IMR-90 (cell line): ENCODE results near the gene CMIP. TPM values are rescaled to one million over a fixed set of nuclear protein-coding genes. Genes with fewer than 3 reads are reported as not detected.

Source experiments
- ATAC-seq: fragments of 200-7000 bp; cut with Tn5 transposase; 2 replicates; pipeline ENCODE4 v1.9.1; 2020; ENCODE audit warnings: low read depth, mild to moderate bottlenecking, moderate library complexity
- BruUV-seq: library from RNA; stranded (reverse); fragments of 400-500 nt; replicated peaks from 2 replicates; lab custom pipeline; 2021; lab: Mats Ljungman, UMichigan
- CTCF ChIA-PET: fragments of 300-600 bp; formaldehyde crosslinking; extraction: SDS; loops from one replicate; lab custom pipeline; 2021; ENCODE audit warnings: antibody characterized with exemption; lab: Yijun Ruan, JAX
- POLR2A ChIA-PET: fragments of 300-600 bp; sonication (Branson Sonifier 250); formaldehyde crosslinking; loops from one replicate; lab custom pipeline; 2022; ENCODE audit warnings: antibody characterized with exemption; ENCODE audit not compliant: unreplicated experiment; lab: Charles Lee
- DNase-seq: peaks from one replicate; pipeline ENCODE4 v3.0.0; 2013
- H2AFZ ChIP-seq: replicated peaks from 2 replicates; pipeline ENCODE3; 2013; ENCODE audit warnings: low read length, mild to moderate bottlenecking; ENCODE audit not compliant: poor library complexity
- H2AK5ac ChIP-seq: 2 replicates; pipeline ENCODE4 v1.6.1; 2013; ENCODE audit warnings: low read depth, low read length, inconsistent platforms
- H2AK9ac ChIP-seq: replicated peaks from 2 replicates; pipeline ENCODE3; 2013; ENCODE audit warnings: mild to moderate bottlenecking, low read depth, low read length, moderate library complexity; ENCODE audit not compliant: poor library complexity
- H2BK120ac ChIP-seq: 2 replicates; pipeline ENCODE4 v1.6.1; 2013; ENCODE audit warnings: low read depth, low read length, inconsistent platforms
- H2BK15ac ChIP-seq: 3 replicates; pipeline ENCODE4 v1.6.1; 2013; ENCODE audit warnings: low read depth, low read length, inconsistent platforms
- H2BK20ac ChIP-seq: 2 replicates; pipeline ENCODE4 v1.6.1; 2013; ENCODE audit warnings: low read depth, mild to moderate bottlenecking, inconsistent platforms, low read length, moderate library complexity
- H2BK5ac ChIP-seq: 2 replicates; pipeline ENCODE4 v1.6.1; 2013; ENCODE audit warnings: mild to moderate bottlenecking, low read depth, low read length, inconsistent platforms; ENCODE audit not compliant: poor library complexity, severe bottlenecking
- H3K14ac ChIP-seq: replicated peaks from 2 replicates; pipeline ENCODE4 v1.6.1; 2013; ENCODE audit warnings: low read depth, low read length, inconsistent platforms
- H3K18ac ChIP-seq: 2 replicates; pipeline ENCODE4 v1.6.1; 2013; ENCODE audit warnings: low read depth, low read length, control low read depth
- H3K23ac ChIP-seq: 2 replicates; pipeline ENCODE4 v1.6.1; 2013; ENCODE audit warnings: low read depth, low read length, inconsistent platforms
- H3K27ac ChIP-seq: 2 replicates; pipeline ENCODE4 v1.5.1; 2013; ENCODE audit warnings: mild to moderate bottlenecking, control low read depth, low read length; ENCODE audit not compliant: insufficient read depth
- H3K27me3 ChIP-seq: 2 replicates; pipeline ENCODE4 v1.6.1; 2013; ENCODE audit warnings: low read length; ENCODE audit not compliant: control insufficient read depth, insufficient read depth
- H3K36me3 ChIP-seq: 2 replicates; pipeline ENCODE4 v1.6.1; 2013; ENCODE audit warnings: low read length, mixed read lengths; ENCODE audit not compliant: control insufficient read depth, insufficient read depth
- H3K4ac ChIP-seq: 2 replicates; pipeline ENCODE4 v1.6.1; 2013; ENCODE audit warnings: low read depth, low read length, inconsistent platforms
- H3K4me1 ChIP-seq: 2 replicates; pipeline ENCODE4 v1.6.1; 2013; ENCODE audit warnings: low read length, mixed read lengths; ENCODE audit not compliant: control insufficient read depth, insufficient read depth
- H3K4me2 ChIP-seq: 2 replicates; pipeline ENCODE4 v1.6.1; 2013; ENCODE audit warnings: low read depth, mild to moderate bottlenecking, control low read depth, low read length, moderate library complexity
- H3K4me3 ChIP-seq: 2 replicates; pipeline ENCODE4 v1.5.1; 2013; ENCODE audit warnings: low read depth, mild to moderate bottlenecking, control low read depth, low read length, moderate library complexity; ENCODE audit not compliant: insufficient read depth
- H3K56ac ChIP-seq: 2 replicates; pipeline ENCODE4 v1.6.1; 2013; ENCODE audit warnings: low read length, inconsistent platforms; ENCODE audit not compliant: insufficient read depth; ENCODE audit errors: extremely low read depth
- H3K79me1 ChIP-seq, 2 experiments: 2 replicates each; pipeline ENCODE4 v1.6.1; 2013; ENCODE audit warnings: low read length in 2 of 2, inconsistent platforms in 1 of 2, low read depth in 1 of 2
- H3K9ac ChIP-seq: 2 replicates; pipeline ENCODE4 v1.6.1; 2013; ENCODE audit warnings: low read depth, low read length, control low read depth
- H3K9me1 ChIP-seq: 2 replicates; pipeline ENCODE4 v1.6.1; 2013; ENCODE audit warnings: low read length, inconsistent platforms; ENCODE audit not compliant: insufficient read depth
- H3K9me3 ChIP-seq: 2 replicates; pipeline ENCODE4 v1.6.1; 2013; ENCODE audit warnings: low read length; ENCODE audit not compliant: control insufficient read depth, insufficient read depth
- H4K20me1 ChIP-seq: 2 replicates; pipeline ENCODE4 v1.6.1; 2013; ENCODE audit warnings: low read length, inconsistent platforms; ENCODE audit not compliant: insufficient read depth
- H4K5ac ChIP-seq: 2 replicates; pipeline ENCODE4 v1.6.1; 2013; ENCODE audit warnings: mild to moderate bottlenecking, low read depth, low read length, control low read depth
- H4K8ac ChIP-seq, 2 experiments: 2 replicates each; pipeline ENCODE4 v1.6.1; 2013; ENCODE audit warnings: low read depth in 2 of 2, low read length in 2 of 2, control low read depth in 1 of 2, inconsistent platforms in 1 of 2
- H4K91ac ChIP-seq: 2 replicates; pipeline ENCODE4 v1.6.1; 2013; ENCODE audit warnings: low read depth, low read length, inconsistent platforms; ENCODE audit not compliant: insufficient read depth
- BHLHE40 ChIP-seq: fragments of 150-350 bp; IDR thresholded peaks from 2 replicates; pipeline ENCODE4 v1.6.1; 2016; ENCODE audit warnings: mild to moderate bottlenecking, low read depth, low read length
- CEBPB ChIP-seq: IDR thresholded peaks from 2 replicates; pipeline ENCODE4 v1.6.1; 2012; ENCODE audit warnings: low read depth, low read length, improper control_type of control experiment
- CHD1 ChIP-seq: IDR thresholded peaks from 2 replicates; pipeline ENCODE4 v1.6.1; 2012; ENCODE audit warnings: low read depth, low read length, improper control_type of control experiment
- ELK1 ChIP-seq: fragments of 150-350 bp; IDR thresholded peaks from 2 replicates; pipeline ENCODE4 v1.6.1; 2016; ENCODE audit warnings: low read depth, mild to moderate bottlenecking, low read length, moderate library complexity, borderline replicate concordance
- FOS ChIP-seq: fragments of 150-350 bp; IDR thresholded peaks from 2 replicates; pipeline ENCODE4 v1.6.1; 2016; ENCODE audit warnings: low read depth, low read length
- MAFK ChIP-seq: IDR thresholded peaks from 2 replicates; pipeline ENCODE4 v1.6.1; 2012; ENCODE audit warnings: low read depth, low read length, improper control_type of control experiment
- MAZ ChIP-seq: IDR thresholded peaks from 2 replicates; pipeline ENCODE4 v1.6.1; 2012; ENCODE audit warnings: low read depth, mild to moderate bottlenecking, low read length, improper control_type of control experiment, moderate library complexity, borderline replicate concordance
- MXI1 ChIP-seq: IDR thresholded peaks from 2 replicates; pipeline ENCODE4 v1.6.1; 2012; ENCODE audit warnings: low read depth, mild to moderate bottlenecking, low read length, moderate library complexity, borderline replicate concordance
- NFE2L2 ChIP-seq: fragments of 150-350 bp; IDR thresholded peaks from 2 replicates; pipeline ENCODE4 v1.6.1; 2016; ENCODE audit warnings: low read depth, mild to moderate bottlenecking, low read length
- POLR2A ChIP-seq: IDR thresholded peaks from 2 replicates; pipeline ENCODE4 v1.6.1; 2012; ENCODE audit warnings: mild to moderate bottlenecking, low read depth, low read length
- RAD21 ChIP-seq: IDR thresholded peaks from 2 replicates; pipeline ENCODE4 v1.6.1; 2012; ENCODE audit warnings: low read length, improper control_type of control experiment
- RCOR1 ChIP-seq: IDR thresholded peaks from 2 replicates; pipeline ENCODE4 v1.6.1; 2012; ENCODE audit warnings: mild to moderate bottlenecking, low read length, improper control_type of control experiment; ENCODE audit not compliant: insufficient replicate concordance
- RFX5 ChIP-seq: IDR thresholded peaks from 2 replicates; pipeline ENCODE4 v1.8.0; 2012; ENCODE audit warnings: low read depth, mild to moderate bottlenecking, low read length, moderate library complexity
- SMC3 ChIP-seq: fragments of 150-350 bp; IDR thresholded peaks from 2 replicates; pipeline ENCODE4 v1.6.1; 2016; ENCODE audit warnings: low read depth, mild to moderate bottlenecking, antibody characterized with exemption, low read length, moderate library complexity
- USF2 ChIP-seq: fragments of 150-350 bp; IDR thresholded peaks from 2 replicates; pipeline ENCODE4 v1.6.1; 2017; ENCODE audit warnings: mild to moderate bottlenecking, antibody characterized with exemption, low read length, low read depth
- WGBS, 2 experiments: methylation state at CpG; one replicate each; pipeline versions ENCODE4 v1.1.5 to v1.1.7; 2013; ENCODE audit warnings: missing lambda C conversion rate in 2 of 2; ENCODE audit not compliant: insufficient read length in 1 of 2; ENCODE audit errors: extremely low coverage in 2 of 2; 5-methylcytosine and 5-hydroxymethylcytosine counted together
- dilution Hi-C: fragments of 300-500 bp; cut with HindIII; formaldehyde crosslinking; loops from one replicate; pipeline ENCODE4 v1.14.3; 2018; ENCODE audit warnings: low sequenced_read_pairs; ENCODE audit not compliant: unreplicated experiment
- in situ Hi-C: fragments of 300-500 bp; cut with MboI; formaldehyde crosslinking; loops from 3 replicates; pipeline ENCODE4 v1.14.3; 2019; ENCODE audit warnings: low sequenced_read_pairs, inconsistent platforms, mixed read lengths
- intact Hi-C: fragments of 100-400 bp; cut with micrococcal nuclease; formaldehyde crosslinking; loops from 2 replicates; pipeline ENCODE4 v1.10.0; 2022
- polyA plus RNA-seq, 3 experiments: library from polyadenylated mRNA; depleted of rRNA; stranded (reverse); fragments of >200 nt; gene quantifications; 2 replicates each; pipeline ENCODE4 v1.2.3, GENCODE V29; 2012; ENCODE audit warnings: low replicate concordance in 1 of 3
- total RNA-seq: library from RNA; depleted of rRNA; stranded (reverse); fragments of >200 nt; gene quantifications from 2 replicates; pipeline ENCODE4 v1.2.3, GENCODE V29; 2012

Gene CMIP
- total and polyA plus RNA-seq, 2 of the 4 experiments (the other 2 are of a cell fraction) = 3.2 to 11.6 TPM

- H3K27ac ChIP-seq = no peak overlapping the region
- WGBS, 2 experiments = no CpG with 5 or more reads among the region's 9 CpGs
- DNase-seq = peak; percentile 21
Measured at GRCh38 chr16:81544700-81545271, 100.2 kb downstream of the CMIP start.

More at GRCh38 chr16:81544700-81545271, 100.2 kb downstream of the CMIP start:
- no peak overlapping the region for H3K18ac ChIP-seq
- peak overlapping the region; percentile 8 for H2AK9ac ChIP-seq
- peak overlapping the region; percentile 44 for H3K14ac ChIP-seq
- no peaks in the 10 kb centered on the region for H3K9me3 ChIP-seq
- TF ChIP-seq USF2 (no peak), MAZ (no peak), CHD1 (no peak), FOS (no peak), POLR2A (no peak), SMC3 (no peak), MXI1 (no peak), RCOR1 (no peak), RAD21 (no peak), CEBPB (no peak), RFX5 (no peak), BHLHE40 (no peak), MAFK (no peak), NFE2L2 (no peak), ELK1 (no peak)
- in situ Hi-C loops = no loop called here
- no peak overlapping the region for H3K4me3 ChIP-seq
- H4K91ac ChIP-seq = no peak overlapping the region
- POLR2A ChIA-PET = no interaction called here
- no peak overlapping the region for H2BK15ac ChIP-seq
- H3K9me1 ChIP-seq = peaks cover 34% of the 10 kb centered on the region
- intact Hi-C loops = no loop called here
- H4K5ac ChIP-seq = no peak overlapping the region
- H3K4me1 ChIP-seq = peaks cover 28% of the 10 kb centered on the region
- no peaks in the 10 kb centered on the region for H3K27me3 ChIP-seq
- peak overlapping the region; percentile 74 for H2AK5ac ChIP-seq
- no peak overlapping the region for H2AFZ ChIP-seq
- no peak overlapping the region for H4K8ac ChIP-seq
- H3K4me2 ChIP-seq = no peak overlapping the region
- no peak overlapping the region for H2BK120ac ChIP-seq
- no TSS peak for BruUV-seq
- H3K4ac ChIP-seq = peak overlapping the region; percentile 30; the same call in 1 of the 2 replicates
- H4K20me1 ChIP-seq = peaks cover 34% of the 10 kb centered on the region
- H2BK20ac ChIP-seq = no peak overlapping the region
- no peak overlapping the region for H3K56ac ChIP-seq
- H3K9ac ChIP-seq = no peak overlapping the region
- H3K36me3 ChIP-seq = no peaks in the 10 kb centered on the region
- dilution Hi-C loops = no loop called here
- H3K79me1 ChIP-seq = peaks cover 37 to 64% of the 10 kb centered on the region in 2 experiments
- no peak; the same call in 1 of the 2 replicates for ATAC-seq
- H2BK5ac ChIP-seq = peak overlapping the region; percentile 18
- CTCF ChIA-PET = no interaction called here
- 0 out of 2 replicates have a peak overlapping the region, but pooled peaks have one; percentile 77 for H3K23ac ChIP-seq
